K562 (cell line): ENCODE data around the gene GARNL3. TPM values are rescaled to one million over a fixed set of nuclear protein-coding genes. Genes with fewer than 3 reads are reported as not detected.

Experiments used
- ADNP ChIP-seq: fragments of 200-800 bp; sonication (Bioruptor generic); IDR thresholded peaks from 2 replicates; pipeline ENCODE4 v1.6.1; 2016; ENCODE audit warnings: missing genetic modification characterization, missing compliant biosample characterization
- BCOR ChIP-seq: fragments of 450-650 bp; IDR thresholded peaks from 2 replicates; pipeline ENCODE4 v1.6.1; 2016
- CBFA2T2 ChIP-seq: fragments of 450-650 bp; conservative IDR thresholded peaks from 2 replicates; pipeline ENCODE4 v1.6.1; 2017; ENCODE audit warnings: mild to moderate bottlenecking
- CC2D1A ChIP-seq: fragments of 450-650 bp; IDR thresholded peaks from 2 replicates; pipeline ENCODE4 v1.6.1; 2017; ENCODE audit warnings: mild to moderate bottlenecking
- E4F1 ChIP-seq: fragments of 250-450 bp; sonication (Bioruptor Pico); IDR thresholded peaks from 2 replicates; pipeline ENCODE4 v1.5.0; 2021; ENCODE audit warnings: mild to moderate bottlenecking, borderline replicate concordance
- IRF1 ChIP-seq: sonication (generic); formaldehyde crosslinking; IDR thresholded peaks from 2 replicates; pipeline ENCODE4 v1.8.0; 2022; ENCODE audit warnings: missing genetic modification reagents, mild to moderate bottlenecking, borderline replicate concordance
- NCOA4 ChIP-seq: fragments of 450-650 bp; IDR thresholded peaks from 2 replicates; pipeline ENCODE4 v1.6.1; 2018; ENCODE audit warnings: mild to moderate bottlenecking; ENCODE audit not compliant: partially characterized antibody
- RCOR1 ChIP-seq, 2 experiments: IDR thresholded peaks; 2 replicates each; pipeline ENCODE4 v1.6.1; 2012; ENCODE audit warnings: low read depth in 2 of 2, low read length in 2 of 2, borderline replicate concordance in 1 of 2, improper control_type of control experiment in 1 of 2
- ZFP30 ChIP-seq: fragments of 250-450 bp; sonication (Bioruptor Pico); IDR thresholded peaks from 2 replicates; pipeline ENCODE4 v1.8.0; 2022; ENCODE audit warnings: moderate library complexity, mild to moderate bottlenecking, inconsistent platforms, borderline replicate concordance
- ZNF146 ChIP-seq: IDR thresholded peaks from one replicate; pipeline ENCODE4 v1.6.1; 2018; ENCODE audit warnings: missing compliant biosample characterization; ENCODE audit not compliant: unreplicated experiment
- polyA plus RNA-seq, 8 experiments: library from polyadenylated mRNA; depleted of rRNA in 4 of 8; stranded (reverse) in 5 of 8; unstranded in 3 of 8; fragments of >200 nt; fragmentation: Nextera tagmentation in 2 of 8; fragmentation: Illumina TruSeq in 1 of 8; extraction: Ambion mirVana in 2 of 8; extraction: Trizol in 1 of 8; gene quantifications; 2 replicates each; pipeline versions ENCODE4 v1.2.1 to v1.2.3, GENCODE V29; 2011 to 2014; ENCODE audit warnings: inconsistent platforms in 1 of 8, missing spikeins in 1 of 8
- total RNA-seq, 7 experiments: library from RNA; depleted of rRNA in 6 of 7; stranded (reverse); fragments of >200 nt in 6 of 7; fragmentation: Illumina TruSeq in 2 of 7; extraction: Trizol in 2 of 7; gene quantifications; 2 replicates each; pipeline versions ENCODE4 v1.2.1 to v1.2.3, GENCODE V29; 2011 to 2021; ENCODE audit warnings: low replicate concordance in 1 of 7
- TF ChIP-seq, protein P1 (sequence below): fragments of 200-800 bp; sonication (Bioruptor generic); IDR thresholded peaks from 2 replicates; pipeline ENCODE4 v1.6.1; 2016; ENCODE audit warnings: missing genetic modification characterization, missing compliant biosample characterization
- TF ChIP-seq, protein P2 (sequence below): sonication (generic); formaldehyde crosslinking; IDR thresholded peaks from 2 replicates; pipeline ENCODE4 v1.5.0; 2020; ENCODE audit warnings: missing genetic modification reagents

GARNL3 gene
- total and polyA plus RNA-seq, 9 of the 15 experiments (the other 6 are each of a cell fraction or from before 2014, with no cell fraction given) = 0.35 to 2.7 (median 1.6) TPM

GRCh38 chr9:127428348-127428747 lies 163.8 kb downstream of the GARNL3 start (continued):
- TF ChIP-seq, protein P1, sequence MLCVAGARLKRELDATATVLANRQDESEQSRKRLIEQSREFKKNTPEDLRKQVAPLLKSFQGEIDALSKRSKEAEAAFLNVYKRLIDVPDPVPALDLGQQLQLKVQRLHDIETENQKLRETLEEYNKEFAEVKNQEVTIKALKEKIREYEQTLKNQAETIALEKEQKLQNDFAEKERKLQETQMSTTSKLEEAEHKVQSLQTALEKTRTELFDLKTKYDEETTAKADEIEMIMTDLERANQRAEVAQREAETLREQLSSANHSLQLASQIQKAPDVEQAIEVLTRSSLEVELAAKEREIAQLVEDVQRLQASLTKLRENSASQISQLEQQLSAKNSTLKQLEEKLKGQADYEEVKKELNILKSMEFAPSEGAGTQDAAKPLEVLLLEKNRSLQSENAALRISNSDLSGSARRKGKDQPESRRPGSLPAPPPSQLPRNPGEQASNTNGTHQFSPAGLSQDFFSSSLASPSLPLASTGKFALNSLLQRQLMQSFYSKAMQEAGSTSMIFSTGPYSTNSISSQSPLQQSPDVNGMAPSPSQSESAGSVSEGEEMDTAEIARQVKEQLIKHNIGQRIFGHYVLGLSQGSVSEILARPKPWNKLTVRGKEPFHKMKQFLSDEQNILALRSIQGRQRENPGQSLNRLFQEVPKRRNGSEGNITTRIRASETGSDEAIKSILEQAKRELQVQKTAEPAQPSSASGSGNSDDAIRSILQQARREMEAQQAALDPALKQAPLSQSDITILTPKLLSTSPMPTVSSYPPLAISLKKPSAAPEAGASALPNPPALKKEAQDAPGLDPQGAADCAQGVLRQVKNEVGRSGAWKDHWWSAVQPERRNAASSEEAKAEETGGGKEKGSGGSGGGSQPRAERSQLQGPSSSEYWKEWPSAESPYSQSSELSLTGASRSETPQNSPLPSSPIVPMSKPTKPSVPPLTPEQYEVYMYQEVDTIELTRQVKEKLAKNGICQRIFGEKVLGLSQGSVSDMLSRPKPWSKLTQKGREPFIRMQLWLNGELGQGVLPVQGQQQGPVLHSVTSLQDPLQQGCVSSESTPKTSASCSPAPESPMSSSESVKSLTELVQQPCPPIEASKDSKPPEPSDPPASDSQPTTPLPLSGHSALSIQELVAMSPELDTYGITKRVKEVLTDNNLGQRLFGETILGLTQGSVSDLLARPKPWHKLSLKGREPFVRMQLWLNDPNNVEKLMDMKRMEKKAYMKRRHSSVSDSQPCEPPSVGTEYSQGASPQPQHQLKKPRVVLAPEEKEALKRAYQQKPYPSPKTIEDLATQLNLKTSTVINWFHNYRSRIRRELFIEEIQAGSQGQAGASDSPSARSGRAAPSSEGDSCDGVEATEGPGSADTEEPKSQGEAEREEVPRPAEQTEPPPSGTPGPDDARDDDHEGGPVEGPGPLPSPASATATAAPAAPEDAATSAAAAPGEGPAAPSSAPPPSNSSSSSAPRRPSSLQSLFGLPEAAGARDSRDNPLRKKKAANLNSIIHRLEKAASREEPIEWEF (CRISPR knock-in tag) = no peak
- TF ChIP-seq ADNP (tag) = 0 out of 2 replicates have a peak, but pooled peaks have one; percentile 46
- peak in 1 of 2 experiments; percentile 20; a peak in 1 of 4 replicates for TF ChIP-seq RCOR1 (IDR thresholded peaks at IDR 0.05; ENCODE audit: borderline replicate concordance in 1 of 2, low read depth in 2 of 2, low read length in 2 of 2)
- TF ChIP-seq E4F1 = no peak
- TF ChIP-seq CBFA2T2 = no peak
- TF ChIP-seq CC2D1A = no peak
- no peak for TF ChIP-seq NCOA4
- no peak for TF ChIP-seq ZFP30
- TF ChIP-seq, protein P2, sequence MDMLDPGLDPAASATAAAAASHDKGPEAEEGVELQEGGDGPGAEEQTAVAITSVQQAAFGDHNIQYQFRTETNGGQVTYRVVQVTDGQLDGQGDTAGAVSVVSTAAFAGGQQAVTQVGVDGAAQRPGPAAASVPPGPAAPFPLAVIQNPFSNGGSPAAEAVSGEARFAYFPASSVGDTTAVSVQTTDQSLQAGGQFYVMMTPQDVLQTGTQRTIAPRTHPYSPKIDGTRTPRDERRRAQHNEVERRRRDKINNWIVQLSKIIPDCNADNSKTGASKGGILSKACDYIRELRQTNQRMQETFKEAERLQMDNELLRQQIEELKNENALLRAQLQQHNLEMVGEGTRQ = no peak
- TF ChIP-seq IRF1 (CRISPR knock-in tag) = no peak
- peak; percentile 80 for TF ChIP-seq BCOR
- TF ChIP-seq ZNF146 (CRISPR knock-in tag) = no peak
- TF ChIP-seq, all 486 proteins: peak for 6
